Measurements from ENCODE around the gene PRAF2.

Gene PRAF2

GRCh38 chrX:49067285-49068120 lies 6.3 kb downstream of the PRAF2 start:
- TF ChIP-seq CTCF (IDR thresholded peaks at IDR 0.05; ENCODE audit: low read depth, low read length) = no peak
- no peak for DNase-seq (ENCODE audit: low read depth in 2 of 2)
- H3K4me3 ChIP-seq (replicated peaks in 1 of 2; ENCODE audit: low read depth in 2 of 2, low read length in 2 of 2) = no peak overlapping the region

- no peak for DNase-seq (ENCODE audit: low read depth in 2 of 2)
- TF ChIP-seq CTCF (IDR thresholded peaks at IDR 0.05; ENCODE audit: low read depth, low read length) = no peak
- no peak overlapping the region for H3K4me3 ChIP-seq (replicated peaks in 1 of 2; ENCODE audit: low read depth in 2 of 2, low read length in 2 of 2)
Observed at GRCh38 chrX:49066690-49067089, 7.1 kb downstream of the PRAF2 start.

- DNase-seq (ENCODE audit: low read depth in 2 of 2) = no peak
- H3K4me3 ChIP-seq (replicated peaks in 1 of 2; ENCODE audit: low read depth in 2 of 2, low read length in 2 of 2) = no peak overlapping the region
- no peak for TF ChIP-seq CTCF (IDR thresholded peaks at IDR 0.05; ENCODE audit: low read depth, low read length)
Observed at GRCh38 chrX:49066278-49066677, 7.5 kb downstream of the PRAF2 start.

- no peak overlapping the region for H3K4me3 ChIP-seq (replicated peaks in 1 of 2; ENCODE audit: low read depth in 2 of 2, low read length in 2 of 2)
- no peak for DNase-seq (ENCODE audit: low read depth in 2 of 2)
- no peak for TF ChIP-seq CTCF (IDR thresholded peaks at IDR 0.05; ENCODE audit: low read depth, low read length)
Observed at GRCh38 chrX:49064735-49065134, 9.1 kb downstream of the PRAF2 start.

- TF ChIP-seq CTCF (IDR thresholded peaks at IDR 0.05; ENCODE audit: low read depth, low read length) = no peak
- H3K4me3 ChIP-seq (replicated peaks in 1 of 2; ENCODE audit: low read depth in 2 of 2, low read length in 2 of 2) = no peak overlapping the region
- DNase-seq (ENCODE audit: low read depth in 2 of 2) = no peak
Observed at GRCh38 chrX:49064303-49064702, 9.5 kb downstream of the PRAF2 start.

GRCh38 chrX:49063715-49064114 lies 10.1 kb downstream of the PRAF2 start:
- DNase-seq (ENCODE audit: low read depth in 2 of 2) = no peak
- TF ChIP-seq CTCF (IDR thresholded peaks at IDR 0.05; ENCODE audit: low read depth, low read length) = no peak
- H3K4me3 ChIP-seq (replicated peaks in 1 of 2; ENCODE audit: low read depth in 2 of 2, low read length in 2 of 2) = no peak overlapping the region

- no peak overlapping the region for H3K4me3 ChIP-seq (replicated peaks in 1 of 2; ENCODE audit: low read depth in 2 of 2, low read length in 2 of 2)
- no peak for DNase-seq (ENCODE audit: low read depth in 2 of 2)
- no peak for TF ChIP-seq CTCF (IDR thresholded peaks at IDR 0.05; ENCODE audit: low read depth, low read length)
Observed at GRCh38 chrX:49061916-49062315, 11.9 kb downstream of the PRAF2 start.
